Epidermal melanocyte (primary cell): Measurements from ENCODE around the gene HOXC9.

Source experiments
- DNase-seq: peaks from one replicate; pipeline ENCODE4 v3.0.0; 2011; ENCODE audit warnings: low spot score; ENCODE audit not compliant: insufficient read length

The HOXC9 gene

GRCh38 chr12:53988541-53989226 lies 11.3 kb upstream of the HOXC9 start:
- DNase-seq, result no peak

GRCh38 chr12:53989227-53990113 lies 10.5 kb upstream of the HOXC9 start:
- no peak for DNase-seq

- no peak for DNase-seq
These were observed 9.5 kb upstream of the HOXC9 start for GRCh38 chr12:53990311-53991076.

- no peak for DNase-seq
These were observed 8.9 kb upstream of the HOXC9 start for GRCh38 chr12:53991077-53991460.

GRCh38 chr12:53992377-53992889 lies 7.5 kb upstream of the HOXC9 start:
- no peak for DNase-seq

- no peak for DNase-seq
These were observed 6.6 kb upstream of the HOXC9 start for GRCh38 chr12:53993162-53994008.

- DNase-seq, result no peak
These were observed 6.0 kb upstream of the HOXC9 start for GRCh38 chr12:53994009-53994263.

- DNase-seq, result no peak
These were observed 5.5 kb upstream of the HOXC9 start for GRCh38 chr12:53994264-53995001.

GRCh38 chr12:53995002-53995377 lies 5.0 kb upstream of the HOXC9 start:
- DNase-seq, result no peak

GRCh38 chr12:53995378-53996239 lies 4.4 kb upstream of the HOXC9 start:
- no peak for DNase-seq

GRCh38 chr12:53996240-53997203 lies 3.4 kb upstream of the HOXC9 start:
- no peak for DNase-seq

GRCh38 chr12:53997204-53998109 lies 2.5 kb upstream of the HOXC9 start:
- no peak for DNase-seq

- no peak for DNase-seq
These were observed 1.7 kb upstream of the HOXC9 start for GRCh38 chr12:53998110-53998899.

GRCh38 chr12:53998900-53999236 lies 1.1 kb upstream of the HOXC9 start:
- no peak for DNase-seq

GRCh38 chr12:53999559-54000115 lies 324 bp upstream of the HOXC9 start:
- DNase-seq, result peak; percentile 87
